ENCODE results near the gene SLC1A2. TPM values are rescaled to one million over a fixed set of nuclear protein-coding genes. Genes with fewer than 3 reads are reported as not detected.
A peak's percentile ranks its signal among the peaks of the same experiment; 100 is the strongest.

The SLC1A2 gene
- total and polyA plus RNA-seq, 7 experiments from 2014 or later = 0.13 to 0.69 (median 0.24) TPM; not detected in 4

GRCh38 chr11:35218956-35219355, 200.4 kb downstream of the SLC1A2 start:
- peak overlapping the region in 3 of 10 donors; percentile 2 to 12 (median 8) for H3K4me3 Mint-ChIP-seq
- ATAC-seq = no peak

GRCh38 chr11:35216962-35217678, 202.2 kb downstream of the SLC1A2 start:
- Mint-ChIP-seq H3K4me3 (peak overlapping the region; percentile 24 to 74 (median 68)), H3K36me3 (peaks cover 16 to 81% (median 77%) of the 10 kb centered on the region in 5 donors), H3K4me1 (peaks cover 35 to 89% (median 74%) of the 10 kb centered on the region in 7 donors), H3K9me3 (no peaks in the 10 kb centered on the region), H3K27me3 (no peaks in the 10 kb centered on the region), H3K27ac (peak overlapping the region; percentile 79 to 98 (median 92))
- peak in 7 of 9 donors; percentile 58 to 81 (median 70) for DNase-seq
- Histone ChIP-seq H3K9me3 (ENCODE audit: control insufficient read depth in 2 of 3, low read length in 3 of 3) (no peaks in the 10 kb centered on the region), H3K27ac (ENCODE audit: low read depth, low read length) (peak overlapping the region; percentile 47), H3K27me3 (ENCODE audit: control insufficient read depth in 2 of 2, insufficient read depth in 2 of 2, low read length in 2 of 2) (no peaks in the 10 kb centered on the region), H3K4me1 (ENCODE audit: control insufficient read depth in 2 of 2, insufficient read depth in 2 of 2, low read length in 2 of 2) (peaks cover 40 to 41% of the 10 kb centered on the region in 2 donors), H3K36me3 (ENCODE audit: control insufficient read depth in 2 of 3, insufficient read depth in 3 of 3, low read length in 3 of 3) (peaks cover 31 to 56% (median 45%) of the 10 kb centered on the region in 3 experiments), H3K4me3 (ENCODE audit: low read length) (no peak overlapping the region)
- ATAC-seq = peak; percentile 78
- ChIA-PET POLR2A (interaction anchor here (0.7 to 1.8 kb wide), 4 partner anchors 19 to 220 kb away, joined by 3 to 6 read pairs (median 4); no protein-coding TSS in a partner anchor), CTCF (interaction anchor here (1.4 to 2.0 kb wide), 2 partner anchors 13 to 76 kb away, joined by 3 to 4 read pairs; no protein-coding TSS in a partner anchor)
- intact Hi-C loops (cut with micrococcal nuclease) = loop anchor here (1.0 to 5.0 kb wide), 12 partner anchors 8 to 290 kb away; no protein-coding TSS in a partner anchor

More at GRCh38 chr11:35218956-35219355, 200.4 kb downstream of the SLC1A2 start:
- peak overlapping the region in 8 of 9 donors; percentile 82 to 98 (median 88) for H3K27ac Mint-ChIP-seq
- intact Hi-C loops (cut with micrococcal nuclease) = loop anchor here (5.0 kb wide), 2 partner anchors 77 to 292 kb away; no protein-coding TSS in a partner anchor
- Histone ChIP-seq H3K27ac (ENCODE audit: low read depth, low read length) (no peak overlapping the region), H3K27me3 (ENCODE audit: control insufficient read depth in 2 of 2, insufficient read depth in 2 of 2, low read length in 2 of 2) (no peaks in the 10 kb centered on the region), H3K9me3 (ENCODE audit: control insufficient read depth in 2 of 3, low read length in 3 of 3) (no peaks in the 10 kb centered on the region), H3K36me3 (ENCODE audit: control insufficient read depth in 2 of 3, insufficient read depth in 3 of 3, low read length in 3 of 3) (peaks cover 44 to 73% (median 60%) of the 10 kb centered on the region in 3 experiments), H3K4me3 (ENCODE audit: low read length) (no peak overlapping the region), H3K4me1 (ENCODE audit: control insufficient read depth in 2 of 2, insufficient read depth in 2 of 2, low read length in 2 of 2) (peaks cover 32 to 33% of the 10 kb centered on the region in 2 donors)
- H3K36me3 Mint-ChIP-seq = peaks cover 28 to 83% (median 75%) of the 10 kb centered on the region in 5 donors
- DNase-seq = no peak
- ChIA-PET POLR2A (interaction anchor here (0.6 to 1.7 kb wide), 10 partner anchors 11 to 573 kb away, joined by 3 to 5 read pairs (median 4); no protein-coding TSS in a partner anchor), CTCF (interaction anchor here (1.4 to 2.2 kb wide), 3 partner anchors 15 to 86 kb away, joined by 3 to 5 read pairs (median 5); no protein-coding TSS in a partner anchor)
- H3K9me3 Mint-ChIP-seq = peaks cover 0 to 2% (median 0%) of the 10 kb centered on the region in 11 donors
- peaks cover 30 to 73% (median 61%) of the 10 kb centered on the region in 7 donors for H3K4me1 Mint-ChIP-seq
- no peaks in the 10 kb centered on the region for H3K27me3 Mint-ChIP-seq

- H3K27me3 Mint-ChIP-seq = no peaks in the 10 kb centered on the region
- Histone ChIP-seq H3K9me3 (ENCODE audit: control insufficient read depth in 2 of 3, low read length in 3 of 3) (no peaks in the 10 kb centered on the region), H3K36me3 (ENCODE audit: control insufficient read depth in 2 of 3, insufficient read depth in 3 of 3, low read length in 3 of 3) (peaks cover 25 to 48% (median 33%) of the 10 kb centered on the region in 3 experiments), H3K4me3 (ENCODE audit: low read length) (no peak overlapping the region), H3K27me3 (ENCODE audit: control insufficient read depth in 2 of 2, insufficient read depth in 2 of 2, low read length in 2 of 2) (no peaks in the 10 kb centered on the region), H3K27ac (ENCODE audit: low read depth, low read length) (peak overlapping the region; percentile 47), H3K4me1 (ENCODE audit: control insufficient read depth in 2 of 2, insufficient read depth in 2 of 2, low read length in 2 of 2) (peaks cover 40 to 41% of the 10 kb centered on the region in 2 donors)
- ChIA-PET POLR2A (no interaction called here), CTCF (no interaction called here)
- H3K4me3 Mint-ChIP-seq = peak overlapping the region in 7 of 10 donors; percentile 15 to 72 (median 63)
- no peak for ATAC-seq
- peaks cover 37 to 94% (median 84%) of the 10 kb centered on the region in 7 donors for H3K4me1 Mint-ChIP-seq
- H3K27ac Mint-ChIP-seq = peak overlapping the region; percentile 31 to 98 (median 92)
- no peak for DNase-seq
- peaks cover 0 to 2% (median 0%) of the 10 kb centered on the region in 11 donors for H3K9me3 Mint-ChIP-seq
- intact Hi-C loops (cut with micrococcal nuclease) = loop anchor here (2.0 to 5.0 kb wide), 7 partner anchors 19 to 289 kb away; no protein-coding TSS in a partner anchor
- peaks cover 12 to 81% (median 80%) of the 10 kb centered on the region in 5 donors for H3K36me3 Mint-ChIP-seq
These were observed 203.4 kb downstream of the SLC1A2 start for GRCh38 chr11:35215945-35216344.

- H3K36me3 ChIP-seq (ENCODE audit: control insufficient read depth in 2 of 3, insufficient read depth in 3 of 3, low read length in 3 of 3) = peaks cover 19 to 50% (median 28%) of the 10 kb centered on the region in 3 experiments
- DNase-seq (no peak), ATAC-seq (peak; percentile 71)
- H3K27ac ChIP-seq (ENCODE audit: low read depth, low read length) = peak overlapping the region; percentile 11
- Mint-ChIP-seq H3K36me3 (peaks cover 11 to 86% (median 84%) of the 10 kb centered on the region in 5 donors), H3K9me3 (peaks cover 0 to 13% (median 5%) of the 10 kb centered on the region in 11 donors), H3K4me1 (peaks cover 41 to 97% (median 89%) of the 10 kb centered on the region in 7 donors), H3K27ac (peak overlapping the region; percentile 26 to 98 (median 92)), H3K27me3 (no peaks in the 10 kb centered on the region), H3K4me3 (peak overlapping the region in 7 of 10 donors; percentile 12 to 68 (median 44))
- ChIA-PET CTCF (no interaction called here), POLR2A (interaction anchor here (0.8 to 1.3 kb wide), 2 partner anchors 52 to 88 kb away, joined by 3 to 4 read pairs; no protein-coding TSS in a partner anchor)
- no peaks in the 10 kb centered on the region for H3K9me3 ChIP-seq (ENCODE audit: control insufficient read depth in 2 of 3, low read length in 3 of 3)
- H3K27me3 ChIP-seq (ENCODE audit: control insufficient read depth in 2 of 2, insufficient read depth in 2 of 2, low read length in 2 of 2) = no peaks in the 10 kb centered on the region
- no peak overlapping the region for H3K4me3 ChIP-seq (ENCODE audit: low read length)
- peaks cover 40 to 41% of the 10 kb centered on the region in 2 donors for H3K4me1 ChIP-seq (ENCODE audit: control insufficient read depth in 2 of 2, insufficient read depth in 2 of 2, low read length in 2 of 2)
- intact Hi-C loops (cut with micrococcal nuclease) = loop anchor here (1.0 to 5.0 kb wide), 3 partner anchors 11 to 287 kb away; no protein-coding TSS in a partner anchor
These were observed 204.6 kb downstream of the SLC1A2 start for GRCh38 chr11:35214792-35215193.

- peak overlapping the region in 5 of 10 donors; percentile 10 to 68 (median 44) for H3K4me3 Mint-ChIP-seq
These were observed 205.1 kb downstream of the SLC1A2 start for GRCh38 chr11:35214226-35214770.

More at GRCh38 chr11:35214226-35214770, 205.1 kb downstream of the SLC1A2 start:
- Histone ChIP-seq H3K27ac (ENCODE audit: low read depth, low read length) (peak overlapping the region; percentile 11), H3K9me3 (ENCODE audit: control insufficient read depth in 2 of 3, low read length in 3 of 3) (peaks cover 0 to 3% (median 0%) of the 10 kb centered on the region in 3 experiments), H3K4me1 (ENCODE audit: control insufficient read depth in 2 of 2, insufficient read depth in 2 of 2, low read length in 2 of 2) (peaks cover 40 to 41% of the 10 kb centered on the region in 2 donors), H3K4me3 (ENCODE audit: low read length) (no peak overlapping the region), H3K27me3 (ENCODE audit: control insufficient read depth in 2 of 2, insufficient read depth in 2 of 2, low read length in 2 of 2) (no peaks in the 10 kb centered on the region), H3K36me3 (ENCODE audit: control insufficient read depth in 2 of 3, insufficient read depth in 3 of 3, low read length in 3 of 3) (peaks cover 19 to 50% (median 26%) of the 10 kb centered on the region in 3 experiments)
- DNase-seq (no peak), ATAC-seq (no peak)
- peak overlapping the region; percentile 26 to 98 (median 92) for H3K27ac Mint-ChIP-seq
- H3K9me3 Mint-ChIP-seq = peaks cover 0 to 18% (median 7%) of the 10 kb centered on the region in 11 donors
- POLR2A ChIA-PET = interaction anchor here (0.6 to 1.3 kb wide), 5 partner anchors 17 to 89 kb away, joined by 3 to 4 read pairs (median 3); no protein-coding TSS in a partner anchor
- CTCF ChIA-PET = interaction anchor here (0.7 kb wide), 1 partner anchor 36 kb away, joined by 6 read pairs; no protein-coding TSS in a partner anchor
- peaks cover 9 to 86% (median 84%) of the 10 kb centered on the region in 5 donors for H3K36me3 Mint-ChIP-seq
- peaks cover 41 to 92% (median 84%) of the 10 kb centered on the region in 7 donors for H3K4me1 Mint-ChIP-seq
- H3K27me3 Mint-ChIP-seq = no peaks in the 10 kb centered on the region
- intact Hi-C loops (cut with micrococcal nuclease) = loop anchor here in 1 of 2 donors (1.0 kb wide), 1 partner anchor 11 kb away; no protein-coding TSS in a partner anchor
